Astrocyte (in vitro differentiated cells and primary cell): ENCODE results near the gene CERS5. TPM values are rescaled to one million over a fixed set of nuclear protein-coding genes. Genes with fewer than 3 reads are reported as not detected.
A peak's percentile ranks its signal among the peaks of the same experiment; 100 is the strongest.

Source experiments
- DNase-seq: peaks from one replicate; pipeline ENCODE4 v3.0.0-alpha.2; 2010; ENCODE audit warnings: low read depth
- FAIRE-seq: peaks from 2 replicates; lab custom pipeline; 2011; peaks lifted over from hg19 to GRCh38; lab: Jason Lieb, UNC
- H2AFZ ChIP-seq: 2 replicates; pipeline ENCODE4 v1.6.0; 2012; ENCODE audit warnings: low read depth, low read length, inconsistent platforms
- H3K27ac ChIP-seq: 2 replicates; pipeline ENCODE4 v1.5.1; 2011; ENCODE audit warnings: low read depth, low read length, inconsistent platforms
- H3K27me3 ChIP-seq: 2 replicates; pipeline ENCODE4 v1.6.0; 2011; ENCODE audit warnings: low read length, inconsistent platforms; ENCODE audit not compliant: insufficient read depth
- H3K36me3 ChIP-seq: 2 replicates; pipeline ENCODE4 v1.5.1; 2011; ENCODE audit warnings: low read length, inconsistent platforms; ENCODE audit not compliant: insufficient read depth
- H3K4me1 ChIP-seq: 2 replicates; pipeline ENCODE4 v1.5.1; 2011; ENCODE audit warnings: low read length, inconsistent platforms; ENCODE audit not compliant: insufficient read depth
- H3K4me2 ChIP-seq: 2 replicates; pipeline ENCODE4 v1.6.0; 2012; ENCODE audit warnings: low read length, inconsistent platforms
- H3K4me3 ChIP-seq: 2 replicates; pipeline ENCODE4 v1.5.1; 2011; ENCODE audit warnings: low read depth, mild to moderate bottlenecking, low read length, inconsistent platforms; ENCODE audit not compliant: insufficient read depth
- H3K79me2 ChIP-seq: 2 replicates; pipeline ENCODE4 v1.6.0; 2012; ENCODE audit warnings: mild to moderate bottlenecking, low read length, inconsistent platforms; ENCODE audit not compliant: insufficient read depth
- H3K9ac ChIP-seq: 2 replicates; pipeline ENCODE4 v1.6.0; 2012; ENCODE audit warnings: mild to moderate bottlenecking, low read length, inconsistent platforms
- H3K9me3 ChIP-seq: 2 replicates; pipeline ENCODE4 v1.5.1; 2012; ENCODE audit warnings: low read depth, mild to moderate bottlenecking, low read length, inconsistent platforms; ENCODE audit not compliant: insufficient read depth
- H4K20me1 ChIP-seq: 2 replicates; pipeline ENCODE4 v1.6.0; 2012; ENCODE audit warnings: low read length, inconsistent platforms; ENCODE audit not compliant: insufficient read depth
- H3K27ac Mint-ChIP-seq: one replicate; pipeline ENCODE4 v1.8.0; 2021; ENCODE audit warnings: mild to moderate bottlenecking, mixed read lengths; ENCODE audit not compliant: unreplicated experiment
- H3K27me3 Mint-ChIP-seq: one replicate; pipeline ENCODE4 v1.8.0; 2021; ENCODE audit warnings: low read depth, mixed read lengths; ENCODE audit not compliant: unreplicated experiment
- H3K36me3 Mint-ChIP-seq: one replicate; pipeline ENCODE4 v1.8.0; 2021; ENCODE audit warnings: low read depth, mixed read lengths; ENCODE audit not compliant: unreplicated experiment
- H3K4me1 Mint-ChIP-seq: one replicate; pipeline ENCODE4 v1.8.0; 2021; ENCODE audit warnings: low read depth, mixed read lengths; ENCODE audit not compliant: unreplicated experiment
- H3K4me3 Mint-ChIP-seq: one replicate; pipeline ENCODE4 v1.8.0; 2021; ENCODE audit warnings: mild to moderate bottlenecking, moderate library complexity, mixed read lengths; ENCODE audit not compliant: unreplicated experiment
- H3K9me3 Mint-ChIP-seq: one replicate; pipeline ENCODE4 v1.8.0; 2021; ENCODE audit warnings: mild to moderate bottlenecking, mixed read lengths; ENCODE audit not compliant: unreplicated experiment
- CTCF ChIP-seq: IDR thresholded peaks from 2 replicates; pipeline ENCODE4 v1.5.1; 2011; ENCODE audit warnings: low read depth, mild to moderate bottlenecking, inconsistent platforms, low read length, moderate library complexity; ENCODE audit not compliant: insufficient read depth
- EZH2 ChIP-seq: IDR thresholded peaks from 2 replicates; pipeline ENCODE4 v1.6.1; 2012; ENCODE audit warnings: mild to moderate bottlenecking, low read length, inconsistent platforms; ENCODE audit not compliant: insufficient read depth
- total RNA-seq: library from RNA; stranded (reverse); gene quantifications from 2 replicates; pipeline ENCODE4 v1.2.1, GENCODE V29; 2021

The CERS5 gene
- total RNA-seq, 1 donor from 2014 or later, result 115 TPM

- Histone ChIP-seq H3K36me3 (no peaks in the 10 kb centered on the region), H3K79me2 (peaks cover 51% of the 10 kb centered on the region), H2AFZ (peak overlapping the region; percentile 79), H4K20me1 (peaks cover 21% of the 10 kb centered on the region), H3K9me3 (peaks cover 8% of the 10 kb centered on the region), H3K4me1 (peaks cover 7% of the 10 kb centered on the region), H3K4me2 (peak overlapping the region; percentile 97), H3K4me3 (peak overlapping the region; percentile 88), H3K27me3 (no peaks in the 10 kb centered on the region), H3K9ac (peak overlapping the region; percentile 97), H3K27ac (peak overlapping the region; percentile 94)
- peaks cover 13% of the 10 kb centered on the region for H3K9me3 Mint-ChIP-seq
- no peaks in the 10 kb centered on the region for H3K27me3 Mint-ChIP-seq
- H3K36me3 Mint-ChIP-seq, result peaks cover 19% of the 10 kb centered on the region
- peaks cover 15% of the 10 kb centered on the region for H3K4me1 Mint-ChIP-seq
- DNase-seq (peak; percentile 24), FAIRE-seq (no peak)
- H3K4me3 Mint-ChIP-seq, result peak overlapping the region; percentile 98
- no peak for TF ChIP-seq CTCF
- TF ChIP-seq EZH2, result no peak
- peak overlapping the region; percentile 96 for H3K27ac Mint-ChIP-seq
Measured at GRCh38 chr12:50166799-50167048, 445 bp downstream of the CERS5 start.

- peaks cover 11% of the 10 kb centered on the region for H3K4me1 Mint-ChIP-seq
- H2AFZ ChIP-seq, result no peak overlapping the region
- peak overlapping the region; percentile 29 for H3K27ac Mint-ChIP-seq
- DNase-seq, result no peak
- peaks cover 16% of the 10 kb centered on the region for H3K36me3 Mint-ChIP-seq
- no peaks in the 10 kb centered on the region for H3K27me3 ChIP-seq
- peaks cover 8% of the 10 kb centered on the region for H3K9me3 Mint-ChIP-seq
- H3K4me2 ChIP-seq, result no peak overlapping the region
- H4K20me1 ChIP-seq, result peaks cover 35% of the 10 kb centered on the region
- no peaks in the 10 kb centered on the region for H3K36me3 ChIP-seq
- no peak overlapping the region for H3K4me3 ChIP-seq
- no peak overlapping the region for H3K27ac ChIP-seq
- FAIRE-seq, result no peak
- H3K9ac ChIP-seq, result no peak overlapping the region
- no peaks in the 10 kb centered on the region for H3K27me3 Mint-ChIP-seq
- peaks cover 4% of the 10 kb centered on the region for H3K4me1 ChIP-seq
- peaks cover 68% of the 10 kb centered on the region for H3K79me2 ChIP-seq
- peak overlapping the region; percentile 98 for H3K4me3 Mint-ChIP-seq
- peaks cover 8% of the 10 kb centered on the region for H3K9me3 ChIP-seq
- TF ChIP-seq CTCF (no peak), EZH2 (no peak)
Measured at GRCh38 chr12:50164963-50165362, 2.2 kb downstream of the CERS5 start.

GRCh38 chr12:50162230-50162629 lies 4.9 kb downstream of the CERS5 start:
- Histone ChIP-seq H3K36me3 (no peaks in the 10 kb centered on the region), H3K9me3 (no peaks in the 10 kb centered on the region), H3K27ac (no peak overlapping the region), H4K20me1 (peaks cover 50% of the 10 kb centered on the region), H3K4me1 (peaks cover 8% of the 10 kb centered on the region), H3K4me2 (no peak overlapping the region), H3K9ac (no peak overlapping the region), H3K4me3 (no peak overlapping the region), H3K27me3 (no peaks in the 10 kb centered on the region), H2AFZ (no peak overlapping the region), H3K79me2 (peaks cover 93% of the 10 kb centered on the region)
- peaks cover 10% of the 10 kb centered on the region for H3K4me1 Mint-ChIP-seq
- H3K27ac Mint-ChIP-seq, result no peak overlapping the region
- no peaks in the 10 kb centered on the region for H3K27me3 Mint-ChIP-seq
- peaks cover 2% of the 10 kb centered on the region for H3K9me3 Mint-ChIP-seq
- DNase-seq (peak; percentile 21), FAIRE-seq (no peak)
- peaks cover 12% of the 10 kb centered on the region for H3K36me3 Mint-ChIP-seq
- peak overlapping the region; percentile 60 for H3K4me3 Mint-ChIP-seq
- TF ChIP-seq EZH2, result no peak
- no peak for TF ChIP-seq CTCF
